ENCODE measurements around the gene PIP4K2B.
"Not testable (repeated sequence)": the region's sequence is repeated elsewhere in the genome, so short reads cannot be mapped to it uniquely, and the experiment has no call there.

- not testable (repeated sequence) for TF ChIP-seq CTCF, EP300, POLR2AphosphoS5 (IDR thresholded peaks at IDR 0.05)
Measured at GRCh38 chr17:38726145-38726544, 73.2 kb downstream of the PIP4K2B start.

Measured in sigmoid colon (tissue), 4 donors.